HFFc6 (cell line): ENCODE data around the gene TSPAN18. TPM values are rescaled to one million over a fixed set of nuclear protein-coding genes. Genes with fewer than 3 reads are reported as not detected.

Experiments
- DNase-seq: peaks from one replicate; pipeline ENCODE4 v3.0.0-alpha.2; 2018
- H3K27ac Mint-ChIP-seq: 2 replicates; pipeline ENCODE4 v1.8.0; 2020; ENCODE audit warnings: mild to moderate bottlenecking, mixed read lengths
- H3K27me3 Mint-ChIP-seq: 2 replicates; pipeline ENCODE4 v1.8.0; 2021; ENCODE audit warnings: mild to moderate bottlenecking, moderate library complexity, mixed read lengths; ENCODE audit not compliant: insufficient read depth
- H3K36me3 Mint-ChIP-seq: 2 replicates; pipeline ENCODE4 v1.8.0; 2021; ENCODE audit warnings: low read depth, mixed read lengths
- H3K4me1 Mint-ChIP-seq: 2 replicates; pipeline ENCODE4 v1.8.0; 2020; ENCODE audit warnings: low read depth, mixed read lengths
- H3K4me3 Mint-ChIP-seq: 2 replicates; pipeline ENCODE4 v1.8.0; 2020; ENCODE audit warnings: mild to moderate bottlenecking, moderate library complexity, mixed read lengths
- H3K9me3 Mint-ChIP-seq: 2 replicates; pipeline ENCODE4 v1.8.0; 2020; ENCODE audit warnings: mild to moderate bottlenecking, mixed read lengths
- CTCF ChIP-seq: fragments of 200-600 bp; sonication (generic); IDR thresholded peaks from 2 replicates; pipeline ENCODE4 v1.5.0; 2021; ENCODE audit warnings: antibody characterized with exemption, mild to moderate bottlenecking
- total RNA-seq, 6 experiments: library from RNA; stranded (reverse); fragmentation: NEBNext Ultra II Directional; extraction: Animal tissue kit (Norgen Biotek cat#: 25700); gene quantifications; 2 replicates in 1 of 6; 3 replicates in 5 of 6; pipeline ENCODE4 v1.2.3, GENCODE V29; 2021

Gene TSPAN18
- total RNA-seq, 6 experiments from 2014 or later: 0.09 TPM; not detected in 5

GRCh38 chr11:44928144-44928543 is 201.4 kb downstream of the TSPAN18 start:
- no peaks in the 10 kb centered on the region for H3K4me1 Mint-ChIP-seq
- no peak for TF ChIP-seq CTCF
- H3K27me3 Mint-ChIP-seq: peaks cover 42% of the 10 kb centered on the region
- no peak overlapping the region for H3K27ac Mint-ChIP-seq
- H3K36me3 Mint-ChIP-seq: no peaks in the 10 kb centered on the region
- no peaks in the 10 kb centered on the region for H3K9me3 Mint-ChIP-seq
- DNase-seq: no peak
- H3K4me3 Mint-ChIP-seq: no peak overlapping the region

- no peak for DNase-seq
- TF ChIP-seq CTCF: no peak
- Mint-ChIP-seq H3K4me3 (no peak overlapping the region), H3K9me3 (no peaks in the 10 kb centered on the region), H3K27ac (no peak overlapping the region), H3K27me3 (peaks cover 39% of the 10 kb centered on the region), H3K36me3 (no peaks in the 10 kb centered on the region), H3K4me1 (no peaks in the 10 kb centered on the region)
Measured at GRCh38 chr11:44928816-44929215, 202.1 kb downstream of the TSPAN18 start.

- Mint-ChIP-seq H3K9me3 (no peaks in the 10 kb centered on the region), H3K27me3 (peaks cover 37% of the 10 kb centered on the region), H3K4me3 (no peak overlapping the region), H3K4me1 (no peaks in the 10 kb centered on the region), H3K36me3 (no peaks in the 10 kb centered on the region), H3K27ac (no peak overlapping the region)
- TF ChIP-seq CTCF: no peak
- DNase-seq: no peak
Measured at GRCh38 chr11:44930588-44931302, 204.0 kb downstream of the TSPAN18 start.

GRCh38 chr11:44931466-44931865 is 204.7 kb downstream of the TSPAN18 start:
- H3K27ac Mint-ChIP-seq: no peak overlapping the region
- no peak for TF ChIP-seq CTCF
- H3K4me3 Mint-ChIP-seq: no peak overlapping the region
- no peaks in the 10 kb centered on the region for H3K4me1 Mint-ChIP-seq
- peaks cover 35% of the 10 kb centered on the region for H3K27me3 Mint-ChIP-seq
- no peaks in the 10 kb centered on the region for H3K36me3 Mint-ChIP-seq
- no peaks in the 10 kb centered on the region for H3K9me3 Mint-ChIP-seq
- DNase-seq: peak; percentile 13

- Mint-ChIP-seq H3K9me3 (no peaks in the 10 kb centered on the region), H3K36me3 (no peaks in the 10 kb centered on the region), H3K27ac (no peak overlapping the region), H3K4me1 (no peaks in the 10 kb centered on the region), H3K27me3 (peaks cover 28% of the 10 kb centered on the region), H3K4me3 (no peak overlapping the region)
- DNase-seq: no peak
- no peak for TF ChIP-seq CTCF
Measured at GRCh38 chr11:44934110-44934509, 207.3 kb downstream of the TSPAN18 start.
